ENCODE results near the gene BBX.
"Not testable (repeated sequence)": the region's sequence is repeated elsewhere in the genome, so short reads cannot be mapped to it uniquely, and the experiment has no call there.

The BBX gene

DNA sequence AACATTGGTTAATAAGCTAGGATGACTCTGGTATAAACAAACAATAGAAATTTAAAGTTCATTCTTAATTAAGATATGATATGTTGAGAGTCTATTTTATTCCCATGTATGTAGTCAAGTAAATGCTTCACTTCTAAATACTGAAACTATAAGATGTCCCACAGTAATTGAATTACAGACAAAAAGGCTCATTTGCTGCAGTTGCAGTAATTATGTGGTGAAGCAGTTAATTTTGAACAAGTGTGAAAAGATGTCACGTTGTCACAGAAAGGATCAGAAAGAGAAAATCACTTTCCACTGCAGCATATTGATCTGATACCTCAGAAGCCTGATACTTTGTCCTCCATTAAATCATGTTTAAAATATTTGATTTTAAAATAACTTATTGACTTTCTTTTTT is 159.8 kb downstream of the BBX start:
- no peak for TF ChIP-seq POLR2A (IDR thresholded peaks at IDR 0.05; ENCODE audit: low read depth, low read length)
- FAIRE-seq (no peak), DNase-seq (ENCODE audit: insufficient read length, low spot score) (no peak)

DNA sequence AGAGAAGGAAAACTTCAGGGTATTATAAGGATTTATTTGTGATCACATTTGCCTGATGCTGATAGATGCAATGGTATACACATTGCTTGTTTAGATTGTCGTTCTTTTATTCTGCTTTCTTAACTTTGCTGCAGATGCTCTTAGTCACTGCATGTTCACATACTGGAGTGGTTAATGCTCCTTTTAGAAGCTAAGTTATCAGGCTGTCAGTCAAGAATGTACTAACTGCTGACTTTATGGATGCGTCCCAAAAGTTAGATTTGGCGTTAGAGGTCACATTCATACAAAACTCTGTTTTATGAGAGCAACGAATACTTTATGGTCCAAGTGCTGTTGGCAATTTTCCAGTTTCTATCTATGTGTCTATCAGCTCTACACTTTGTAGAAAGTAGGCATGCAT is 160.7 kb downstream of the BBX start:
- no peak for DNase-seq (ENCODE audit: insufficient read length, low spot score)
- peak; percentile 33 for FAIRE-seq
- TF ChIP-seq POLR2A (IDR thresholded peaks at IDR 0.05; ENCODE audit: low read depth, low read length), result no peak

- no peak for FAIRE-seq
- DNase-seq (ENCODE audit: insufficient read length, low spot score), result no peak
Observed at GRCh38 chr3:107684431-107684925, 161.7 kb downstream of the BBX start.

DNA sequence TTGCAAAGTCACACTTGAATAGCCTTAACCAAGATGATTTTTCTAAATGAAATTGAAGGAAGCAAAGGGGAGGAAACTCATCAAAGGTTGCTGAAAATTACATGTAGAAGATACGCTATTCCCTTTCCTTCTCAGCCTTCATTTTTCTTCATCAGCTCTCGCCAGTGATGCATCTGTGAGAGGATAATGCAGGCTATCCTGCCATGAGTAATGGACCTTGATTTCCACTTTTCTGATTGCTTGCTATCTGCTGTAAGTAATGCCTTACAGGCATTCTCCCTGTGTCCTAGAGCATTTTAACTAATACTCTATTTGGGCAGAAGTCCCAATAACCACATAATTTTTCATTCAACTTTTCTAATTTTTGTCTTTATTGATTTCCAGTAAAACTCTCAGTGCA is 162.6 kb downstream of the BBX start:
- FAIRE-seq (no peak), DNase-seq (ENCODE audit: insufficient read length, low spot score) (no peak)

More at GRCh38 chr3:107684431-107684925, 161.7 kb downstream of the BBX start:
- TF ChIP-seq POLR2A (IDR thresholded peaks at IDR 0.05; ENCODE audit: low read depth, low read length), result no peak

DNA sequence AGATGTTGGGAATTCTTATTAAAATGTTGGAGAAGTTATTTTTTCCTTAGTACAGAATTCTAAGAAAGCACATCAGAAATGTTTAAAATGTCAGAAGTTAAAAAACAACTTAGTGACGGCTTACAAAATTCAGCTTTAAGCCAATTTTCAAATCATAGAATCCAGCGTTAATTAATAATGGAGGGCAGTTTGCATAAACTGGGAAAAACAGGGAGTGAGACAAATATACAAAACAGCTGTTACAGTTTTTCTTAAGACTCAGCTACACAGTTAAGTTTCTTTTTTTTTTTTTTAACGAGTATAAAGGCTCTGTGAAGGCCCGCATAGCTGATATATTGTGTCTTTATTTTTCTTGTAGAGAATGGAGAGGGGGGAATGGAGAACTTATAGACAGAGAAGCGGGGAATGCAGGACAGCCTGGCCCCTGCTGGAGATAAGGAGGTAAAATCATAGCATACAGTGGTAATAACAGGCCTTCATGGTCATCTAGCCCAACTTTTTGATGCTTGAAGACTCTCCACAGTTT is 164.4 kb downstream of the BBX start:
- FAIRE-seq (no peak), DNase-seq (ENCODE audit: insufficient read length, low spot score) (no peak)
- no peak for TF ChIP-seq POLR2A (IDR thresholded peaks at IDR 0.05; ENCODE audit: low read depth, low read length)

More for the DNA sequence above, 162.6 kb downstream of the BBX start:
- TF ChIP-seq POLR2A (IDR thresholded peaks at IDR 0.05; ENCODE audit: low read depth, low read length), result no peak

GRCh38 chr3:107689355-107689754 is 166.6 kb downstream of the BBX start:
- TF ChIP-seq POLR2A (IDR thresholded peaks at IDR 0.05; ENCODE audit: low read depth, low read length), result no peak
- FAIRE-seq, result no peak
- DNase-seq (ENCODE audit: insufficient read length, low spot score), result no peak

- DNase-seq (ENCODE audit: insufficient read length, low spot score), result no peak
- no peak for TF ChIP-seq POLR2A (IDR thresholded peaks at IDR 0.05; ENCODE audit: low read depth, low read length)
- peak; percentile 84 for FAIRE-seq
Observed at GRCh38 chr3:107690522-107691138, 167.9 kb downstream of the BBX start.

DNA sequence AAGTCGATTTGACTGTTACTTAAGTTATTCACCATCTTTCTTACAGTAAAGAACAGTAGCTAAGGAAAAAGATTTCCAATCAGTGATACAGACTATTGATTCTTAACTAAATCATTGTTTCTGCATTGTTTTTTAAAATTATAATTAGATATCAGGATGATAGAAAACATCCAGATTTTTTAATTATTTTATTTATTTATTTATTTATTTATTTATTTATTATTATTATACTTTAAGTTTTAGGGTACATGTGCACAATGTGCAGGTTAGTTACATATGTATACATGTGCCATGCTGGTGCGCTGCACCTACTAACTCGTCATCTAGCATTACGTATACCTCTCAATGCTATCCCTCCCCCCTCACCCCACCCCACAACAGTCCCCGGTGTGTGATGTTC is 169.2 kb downstream of the BBX start:
- FAIRE-seq; DNase-seq (ENCODE audit: insufficient read length, low spot score): not testable (repeated sequence)

DNA sequence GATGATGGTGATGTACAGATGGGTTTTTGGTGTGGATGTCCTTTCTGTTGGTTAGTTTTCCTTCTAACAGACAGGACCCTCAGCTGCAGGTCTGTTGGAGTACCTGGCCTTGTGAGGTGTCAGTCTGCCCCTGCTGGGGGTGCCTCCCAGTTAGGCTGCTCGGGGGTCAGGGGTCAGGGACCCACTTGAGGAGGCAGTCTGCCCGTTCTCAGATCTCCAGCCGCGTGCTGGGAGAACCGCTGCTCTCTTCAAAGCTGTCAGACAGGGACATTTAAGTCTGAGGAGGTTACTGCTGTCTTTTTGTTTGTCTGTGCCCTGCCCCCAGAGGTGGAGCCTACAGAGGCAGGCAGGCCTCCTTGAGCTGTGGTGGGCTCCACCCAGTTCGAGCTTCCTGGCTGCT is 174.6 kb downstream of the BBX start:
- not testable (repeated sequence) for FAIRE-seq

GRCh38 chr3:107697855-107698254 is 175.1 kb downstream of the BBX start:
- DNase-seq (ENCODE audit: insufficient read length, low spot score); FAIRE-seq: not testable (repeated sequence)

More for the DNA sequence above, 174.6 kb downstream of the BBX start:
- not testable (repeated sequence) for DNase-seq (ENCODE audit: insufficient read length, low spot score)

- FAIRE-seq, result no peak
- no peak for TF ChIP-seq POLR2A (IDR thresholded peaks at IDR 0.05; ENCODE audit: low read depth, low read length)
- no peak for DNase-seq (ENCODE audit: insufficient read length, low spot score)
Observed at GRCh38 chr3:107699682-107700081, 176.9 kb downstream of the BBX start.

DNA sequence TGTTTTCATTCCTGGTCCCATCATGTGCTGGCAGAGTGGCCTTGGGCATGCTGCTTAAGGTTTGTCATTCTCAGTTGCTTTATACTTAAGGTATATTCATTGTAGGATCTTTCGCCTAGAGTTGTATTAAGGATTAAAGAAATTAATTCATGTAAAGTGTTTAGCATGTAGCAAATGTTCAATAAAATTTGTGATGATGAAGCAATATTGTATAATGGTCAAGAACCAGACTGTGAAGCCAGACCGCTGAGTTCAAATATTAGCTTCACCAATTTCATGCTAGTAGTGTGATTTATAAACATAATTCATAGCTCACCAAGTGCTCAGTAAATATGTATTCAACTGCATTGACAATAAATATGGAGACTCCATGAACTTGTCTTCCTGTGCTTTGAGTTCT is 178.5 kb downstream of the BBX start:
- FAIRE-seq (no peak), DNase-seq (ENCODE audit: insufficient read length, low spot score) (no peak)
- TF ChIP-seq POLR2A (IDR thresholded peaks at IDR 0.05; ENCODE audit: low read depth, low read length), result no peak

- DNase-seq (ENCODE audit: insufficient read length, low spot score) (peak; percentile 6), FAIRE-seq (peak; percentile 45)
- no peak for TF ChIP-seq POLR2A (IDR thresholded peaks at IDR 0.05; ENCODE audit: low read depth, low read length)
Observed at GRCh38 chr3:107704477-107704876, 181.7 kb downstream of the BBX start.

- no peak for FAIRE-seq
Observed at GRCh38 chr3:107705046-107705445, 182.3 kb downstream of the BBX start.

DNA sequence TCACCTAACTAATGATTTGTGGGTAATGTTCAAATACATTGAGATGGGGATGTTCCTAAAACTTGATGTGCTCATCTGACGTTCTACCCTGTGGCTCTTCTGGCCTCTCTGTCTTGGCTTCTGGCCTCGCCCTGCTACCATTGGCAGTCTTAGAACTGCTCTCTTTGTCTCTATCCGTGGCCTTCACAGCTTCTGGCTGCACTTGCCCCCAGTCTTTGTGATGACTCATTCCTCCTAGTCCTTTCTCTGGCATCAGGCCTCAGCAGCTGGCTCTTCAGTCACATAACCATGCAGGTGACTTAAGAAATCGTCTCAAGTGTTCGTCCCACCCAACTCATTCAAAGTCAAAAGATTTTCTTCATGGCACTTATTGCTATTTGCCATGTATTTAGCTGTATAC is 188.1 kb downstream of the BBX start:
- DNase-seq (ENCODE audit: insufficient read length, low spot score) (peak; percentile 23), FAIRE-seq (peak; percentile 55)
- no peak for TF ChIP-seq POLR2A (IDR thresholded peaks at IDR 0.05; ENCODE audit: low read depth, low read length)

More at GRCh38 chr3:107705046-107705445, 182.3 kb downstream of the BBX start:
- DNase-seq (ENCODE audit: insufficient read length, low spot score), result no peak
- TF ChIP-seq POLR2A (IDR thresholded peaks at IDR 0.05; ENCODE audit: low read depth, low read length), result no peak

Measured in H54 (cell line).